HEK293 (cell line): ENCODE data around the gene PDCD7.
"Not testable (repeated sequence)": the region's sequence is repeated elsewhere in the genome, so short reads cannot be mapped to it uniquely, and the experiment has no call there.

ENCODE experiments used
- CTCF ChIA-PET: fragments of 350-600 bp; formaldehyde crosslinking; extraction: SDS; loops from one replicate; lab custom pipeline; 2021; ENCODE audit warnings: antibody characterized with exemption; lab: Yijun Ruan, JAX
- POLR2A ChIA-PET: fragments of 300-600 bp; formaldehyde crosslinking; extraction: SDS; loops from one replicate; lab custom pipeline; 2020; ENCODE audit warnings: antibody characterized with exemption, inconsistent platforms; lab: Yijun Ruan, JAX
- H3K27ac ChIP-seq: fragments of 200-500 bp; sonication (Bioruptor generic); 2 replicates; pipeline ENCODE4 v1.5.1; 2014; ENCODE audit warnings: low read depth, low read length, control low read depth, inconsistent platforms; ENCODE audit errors: extremely low read depth
- H3K36me3 ChIP-seq, 2 experiments: fragments of 200-500 bp in 1 of 2; sonication (Bioruptor generic) in 1 of 2; 1 replicate in 1 of 2; 2 replicates in 1 of 2; pipeline ENCODE4 v1.5.1; 2014 to 2017; ENCODE audit warnings: inconsistent platforms in 2 of 2, low read length in 2 of 2; ENCODE audit not compliant: control insufficient read depth in 2 of 2, insufficient read depth in 1 of 2
- H3K4me1 ChIP-seq: fragments of 200-500 bp; sonication (Bioruptor generic); 2 replicates; pipeline ENCODE4 v1.5.1; 2014; ENCODE audit warnings: mild to moderate bottlenecking, low read length, inconsistent platforms; ENCODE audit not compliant: control insufficient read depth, insufficient read depth
- H3K4me3 ChIP-seq: 2 replicates; pipeline ENCODE4 v1.5.1; 2011; ENCODE audit warnings: low read depth, mild to moderate bottlenecking, control low read depth, low read length, moderate library complexity
- H3K9me3 ChIP-seq: fragments of 200-500 bp; sonication (Bioruptor generic); 2 replicates; pipeline ENCODE4 v1.5.1; 2014; ENCODE audit warnings: low read depth, low read length, inconsistent platforms; ENCODE audit not compliant: control insufficient read depth, insufficient read depth
- GFI1B ChIP-seq: fragments of 450-650 bp; formaldehyde crosslinking; IDR thresholded peaks from 2 replicates; pipeline ENCODE4 v1.5.1; 2016; ENCODE audit warnings: missing biosample characterization, missing genetic modification characterization
- RBAK ChIP-seq: fragments of 450-650 bp; formaldehyde crosslinking; IDR thresholded peaks from 2 replicates; pipeline ENCODE4 v1.5.1; 2016; ENCODE audit warnings: missing biosample characterization, missing genetic modification characterization
- REPIN1 ChIP-seq: fragments of 450-650 bp; formaldehyde crosslinking; IDR thresholded peaks from 2 replicates; pipeline ENCODE4 v1.5.1; 2017; ENCODE audit warnings: missing biosample characterization, missing genetic modification characterization, low read depth
- SP2 ChIP-seq: fragments of 450-650 bp; formaldehyde crosslinking; IDR thresholded peaks from 2 replicates; pipeline ENCODE4 v1.5.1; 2016; ENCODE audit warnings: missing biosample characterization, missing genetic modification characterization
- YY1 ChIP-seq: fragments of 450-650 bp; formaldehyde crosslinking; IDR thresholded peaks from 2 replicates; pipeline ENCODE4 v1.5.1; 2018; ENCODE audit warnings: missing biosample characterization, missing genetic modification characterization
- ZIC2 ChIP-seq: fragments of 450-650 bp; formaldehyde crosslinking; IDR thresholded peaks from 2 replicates; pipeline ENCODE4 v1.5.1; 2016; ENCODE audit warnings: missing biosample characterization, missing genetic modification characterization
- ZNF112 ChIP-seq: fragments of 450-650 bp; formaldehyde crosslinking; IDR thresholded peaks from 2 replicates; pipeline ENCODE4 v1.5.0; 2017; ENCODE audit warnings: missing biosample characterization, missing genetic modification characterization
- ZNF132 ChIP-seq: fragments of 450-650 bp; formaldehyde crosslinking; IDR thresholded peaks from 2 replicates; pipeline ENCODE4 v1.5.1; 2017; ENCODE audit warnings: missing biosample characterization, missing genetic modification characterization, borderline replicate concordance
- ZNF140 ChIP-seq: fragments of 450-650 bp; formaldehyde crosslinking; IDR thresholded peaks from 2 replicates; pipeline ENCODE4 v1.5.1; 2016; ENCODE audit warnings: missing biosample characterization, missing genetic modification characterization
- ZNF174 ChIP-seq: fragments of 450-650 bp; formaldehyde crosslinking; IDR thresholded peaks from 2 replicates; pipeline ENCODE4 v1.5.0; 2017; ENCODE audit warnings: missing biosample characterization, mild to moderate bottlenecking, missing genetic modification characterization
- ZNF292 ChIP-seq: fragments of 450-650 bp; formaldehyde crosslinking; IDR thresholded peaks from 2 replicates; pipeline ENCODE4 v1.5.1; 2016; ENCODE audit warnings: low read depth, missing biosample characterization, missing genetic modification characterization, borderline replicate concordance
- ZNF341 ChIP-seq: fragments of 450-650 bp; formaldehyde crosslinking; IDR thresholded peaks from 2 replicates; pipeline ENCODE4; 2016; ENCODE audit warnings: low read depth, missing biosample characterization, missing genetic modification characterization
- ZNF510 ChIP-seq: fragments of 450-650 bp; formaldehyde crosslinking; IDR thresholded peaks from 2 replicates; pipeline ENCODE4 v1.5.1; 2018; ENCODE audit warnings: mild to moderate bottlenecking, missing genetic modification characterization, missing biosample characterization; ENCODE audit not compliant: insufficient replicate concordance
- ZNF558 ChIP-seq: fragments of 450-650 bp; formaldehyde crosslinking; IDR thresholded peaks from 2 replicates; pipeline ENCODE4 v1.5.1; 2016; ENCODE audit warnings: missing biosample characterization, missing genetic modification characterization
- ZNF596 ChIP-seq: fragments of 450-650 bp; IDR thresholded peaks from 2 replicates; pipeline ENCODE4 v1.5.0; 2018; ENCODE audit warnings: missing biosample characterization, mild to moderate bottlenecking, missing genetic modification characterization, moderate library complexity
- ZNF623 ChIP-seq: fragments of 450-650 bp; formaldehyde crosslinking; IDR thresholded peaks from 2 replicates; pipeline ENCODE4 v1.5.1; 2016; ENCODE audit warnings: missing biosample characterization, missing genetic modification characterization
- ZNF670 ChIP-seq: fragments of 450-650 bp; formaldehyde crosslinking; IDR thresholded peaks from 2 replicates; pipeline ENCODE4 v1.5.1; 2016; ENCODE audit warnings: missing biosample characterization, missing genetic modification characterization, low read depth
- TF ChIP-seq, protein P1 (sequence below): fragments of 450-650 bp; formaldehyde crosslinking; IDR thresholded peaks from 2 replicates; pipeline ENCODE4 v1.5.1; 2017; ENCODE audit warnings: missing biosample characterization, missing genetic modification characterization
- TF ChIP-seq, protein P2 (sequence below): fragments of 450-650 bp; formaldehyde crosslinking; IDR thresholded peaks from 2 replicates; pipeline ENCODE4 v1.5.1; 2016; ENCODE audit warnings: missing biosample characterization, missing genetic modification characterization
- TF ChIP-seq, protein P3 (sequence below): fragments of 450-650 bp; formaldehyde crosslinking; IDR thresholded peaks from 2 replicates; pipeline ENCODE4 v1.5.1; 2016; ENCODE audit warnings: missing biosample characterization, missing genetic modification characterization
- TF ChIP-seq, protein P4 (sequence below): fragments of 450-650 bp; formaldehyde crosslinking; optimal IDR thresholded peaks from 2 replicates; pipeline ENCODE3; 2016; ENCODE audit warnings: missing biosample characterization, mild to moderate bottlenecking, missing genetic modification characterization

PDCD7 gene

DNA sequence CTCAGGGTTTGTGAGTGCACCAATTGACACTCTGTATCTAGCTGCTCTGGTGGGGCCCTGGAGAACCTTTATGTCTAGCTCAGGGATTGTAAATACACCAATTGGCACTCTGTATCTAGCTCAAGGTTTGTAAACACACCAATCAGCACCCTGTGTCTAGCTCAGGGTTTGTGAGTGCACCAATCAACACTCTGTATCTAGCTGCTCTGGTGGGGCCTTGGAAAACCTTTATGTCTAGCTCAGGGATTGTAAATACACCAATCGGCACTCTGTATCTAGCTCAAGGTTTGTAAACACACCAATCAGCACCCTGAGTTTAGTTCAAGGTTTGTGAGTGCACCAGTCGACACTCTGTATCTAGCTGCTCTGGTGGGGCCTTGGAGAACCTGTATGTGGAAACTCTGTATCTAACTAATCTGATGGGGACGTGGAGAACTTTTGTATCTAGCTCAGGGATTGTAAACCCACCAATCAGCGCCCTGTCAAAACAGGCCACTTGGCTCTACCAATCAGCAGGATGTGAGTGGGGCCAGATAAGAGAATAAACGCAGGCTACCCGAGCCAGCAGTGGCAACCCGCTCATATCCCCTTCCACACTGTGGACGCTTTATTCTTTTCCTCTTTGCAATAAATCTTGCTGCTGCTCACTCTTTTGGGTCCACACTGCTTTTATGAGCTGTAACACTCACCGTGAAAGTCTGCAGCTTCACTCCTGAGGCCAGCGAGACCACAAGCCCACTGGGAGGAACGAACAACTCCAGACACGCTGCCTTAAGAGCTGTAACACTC is 57.8 kb downstream of the PDCD7 start:
- CTCF ChIA-PET, result interaction anchor here (0.8 to 1.4 kb wide), 3 partner anchors 21 to 26 kb away, joined by 3 to 5 read pairs (median 4); no protein-coding TSS in a partner anchor

DNA sequence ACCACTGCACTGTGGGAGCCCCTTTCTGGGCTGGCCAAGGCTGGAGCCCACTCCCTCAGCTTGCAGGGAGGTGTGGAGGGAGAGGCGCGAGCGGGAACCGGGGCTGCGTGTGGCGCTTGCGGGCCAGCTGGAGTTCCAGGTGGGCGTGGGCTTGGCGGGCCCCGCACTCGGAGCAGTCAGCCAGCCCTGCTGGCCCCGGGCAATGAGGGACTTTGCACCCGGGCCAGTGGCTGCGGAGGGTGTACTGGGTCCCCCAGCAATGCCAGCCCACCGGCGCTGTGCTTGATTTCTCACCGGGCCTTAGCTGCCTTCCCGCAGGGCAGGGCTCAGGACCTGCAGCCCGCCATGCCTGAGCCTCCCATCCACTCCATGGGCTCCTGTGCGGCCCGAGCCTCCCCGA is 58.7 kb downstream of the PDCD7 start:
- POLR2A ChIA-PET, H3K27ac ChIP-seq, H3K4me1 ChIP-seq, H3K9me3 ChIP-seq, H3K36me3 ChIP-seq, H3K4me3 ChIP-seq: not testable (repeated sequence)
- CTCF ChIA-PET, result interaction anchor here (1.2 kb wide), 1 partner anchor 27 kb away, joined by 4 read pairs; no protein-coding TSS in a partner anchor

More for the DNA sequence above, 57.8 kb downstream of the PDCD7 start:
- TF ChIP-seq SP2, result peak; percentile 10; the same call in 1 of the 2 replicates
- H3K9me3 ChIP-seq, H3K4me1 ChIP-seq, POLR2A ChIA-PET, H3K27ac ChIP-seq, H3K36me3 ChIP-seq, H3K4me3 ChIP-seq: not testable (repeated sequence)

DNA sequence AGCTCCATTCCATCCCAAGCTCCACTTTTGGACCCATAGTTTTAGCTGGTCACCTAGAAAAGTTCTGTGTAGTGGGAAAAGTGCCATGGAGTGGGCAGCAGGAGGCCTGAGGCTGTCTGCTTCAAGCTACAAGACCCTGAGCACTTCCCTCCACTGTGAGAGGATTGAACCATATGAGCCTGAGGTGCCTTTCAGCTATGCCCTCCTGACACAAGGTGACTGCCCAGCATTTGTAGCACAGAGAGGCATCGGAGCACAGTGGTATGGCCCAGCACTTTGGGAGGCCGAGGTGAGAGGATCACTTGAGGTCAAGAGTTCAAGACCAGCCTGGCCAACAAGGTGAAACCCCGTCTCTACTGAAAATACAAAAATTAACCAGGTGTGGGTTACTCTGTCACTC is 61.0 kb downstream of the PDCD7 start:
- ChIA-PET POLR2A (interaction anchor here (0.5 kb wide), 1 partner anchor 205 kb away, joined by 3 read pairs; no protein-coding TSS in a partner anchor), CTCF (no interaction called here)
- no peaks in the 10 kb centered on the region for H3K36me3 ChIP-seq
- TF ChIP-seq ZNF341 (tag by site-specific recombination) (no peak), YY1 (tag by site-specific recombination) (no peak), ZNF112 (tag by site-specific recombination) (no peak), REPIN1 (tag by site-specific recombination) (no peak), ZIC2 (tag by site-specific recombination) (no peak)
- TF ChIP-seq, protein P1, sequence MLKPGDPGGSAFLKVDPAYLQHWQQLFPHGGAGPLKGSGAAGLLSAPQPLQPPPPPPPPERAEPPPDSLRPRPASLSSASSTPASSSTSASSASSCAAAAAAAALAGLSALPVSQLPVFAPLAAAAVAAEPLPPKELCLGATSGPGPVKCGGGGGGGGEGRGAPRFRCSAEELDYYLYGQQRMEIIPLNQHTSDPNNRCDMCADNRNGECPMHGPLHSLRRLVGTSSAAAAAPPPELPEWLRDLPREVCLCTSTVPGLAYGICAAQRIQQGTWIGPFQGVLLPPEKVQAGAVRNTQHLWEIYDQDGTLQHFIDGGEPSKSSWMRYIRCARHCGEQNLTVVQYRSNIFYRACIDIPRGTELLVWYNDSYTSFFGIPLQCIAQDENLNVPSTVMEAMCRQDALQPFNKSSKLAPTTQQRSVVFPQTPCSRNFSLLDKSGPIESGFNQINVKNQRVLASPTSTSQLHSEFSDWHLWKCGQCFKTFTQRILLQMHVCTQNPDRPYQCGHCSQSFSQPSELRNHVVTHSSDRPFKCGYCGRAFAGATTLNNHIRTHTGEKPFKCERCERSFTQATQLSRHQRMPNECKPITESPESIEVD (tag by site-specific recombination), result no peak
- TF ChIP-seq, protein P2, sequence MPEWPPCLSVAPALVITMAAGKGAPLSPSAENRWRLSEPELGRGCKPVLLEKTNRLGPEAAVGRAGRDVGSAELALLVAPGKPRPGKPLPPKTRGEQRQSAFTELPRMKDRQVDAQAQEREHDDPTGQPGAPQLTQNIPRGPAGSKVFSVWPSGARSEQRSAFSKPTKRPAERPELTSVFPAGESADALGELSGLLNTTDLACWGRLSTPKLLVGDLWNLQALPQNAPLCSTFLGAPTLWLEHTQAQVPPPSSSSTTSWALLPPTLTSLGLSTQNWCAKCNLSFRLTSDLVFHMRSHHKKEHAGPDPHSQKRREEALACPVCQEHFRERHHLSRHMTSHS, result no peak
- H3K4me1 ChIP-seq, result no peaks in the 10 kb centered on the region
- no peak overlapping the region for H3K4me3 ChIP-seq
- H3K27ac ChIP-seq, result no peak overlapping the region
- no peaks in the 10 kb centered on the region for H3K9me3 ChIP-seq

DNA sequence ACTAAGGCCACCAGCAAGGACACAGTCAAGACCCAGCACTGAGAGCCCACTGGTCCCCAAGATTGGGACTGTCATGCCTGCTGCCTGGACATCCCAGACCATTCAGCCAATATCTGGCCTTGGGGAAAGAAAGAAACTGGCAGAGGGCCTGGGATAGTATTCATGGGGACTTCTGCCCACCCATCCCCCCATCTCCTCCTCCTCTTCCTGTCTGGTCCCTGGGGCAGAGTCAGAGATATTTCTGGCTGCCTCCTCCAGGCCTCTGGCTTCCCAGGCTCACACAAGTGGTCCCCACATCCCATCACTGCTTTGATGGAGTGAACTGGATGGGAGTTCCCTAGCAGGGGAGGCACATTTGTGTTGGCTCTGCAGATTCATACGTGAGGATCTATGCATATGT is 61.6 kb downstream of the PDCD7 start:
- Histone ChIP-seq H3K27ac (no peak overlapping the region), H3K9me3 (no peaks in the 10 kb centered on the region), H3K36me3 (no peaks in the 10 kb centered on the region), H3K4me3 (no peak overlapping the region), H3K4me1 (no peaks in the 10 kb centered on the region)
- POLR2A ChIA-PET, result no interaction called here
- CTCF ChIA-PET, result interaction anchor here (0.6 kb wide), 1 partner anchor 1091 kb away, joined by 3 read pairs; no protein-coding TSS in a partner anchor
- no peak for TF ChIP-seq ZNF132
- no peak for TF ChIP-seq ZNF510 (tag by site-specific recombination)
- no peak for TF ChIP-seq ZNF596
- no peak for TF ChIP-seq RBAK (tag by site-specific recombination)
- TF ChIP-seq, protein P3, sequence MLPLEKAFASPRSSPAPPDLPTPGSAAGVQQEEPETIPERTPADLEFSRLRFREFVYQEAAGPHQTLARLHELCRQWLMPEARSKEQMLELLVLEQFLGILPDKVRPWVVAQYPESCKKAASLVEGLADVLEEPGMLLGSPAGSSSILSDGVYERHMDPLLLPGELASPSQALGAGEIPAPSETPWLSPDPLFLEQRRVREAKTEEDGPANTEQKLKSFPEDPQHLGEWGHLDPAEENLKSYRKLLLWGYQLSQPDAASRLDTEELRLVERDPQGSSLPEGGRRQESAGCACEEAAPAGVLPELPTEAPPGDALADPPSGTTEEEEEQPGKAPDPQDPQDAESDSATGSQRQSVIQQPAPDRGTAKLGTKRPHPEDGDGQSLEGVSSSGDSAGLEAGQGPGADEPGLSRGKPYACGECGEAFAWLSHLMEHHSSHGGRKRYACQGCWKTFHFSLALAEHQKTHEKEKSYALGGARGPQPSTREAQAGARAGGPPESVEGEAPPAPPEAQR (tag by site-specific recombination), result no peak
- no peak for TF ChIP-seq ZNF292 (tag by site-specific recombination)
- TF ChIP-seq GFI1B (tag by site-specific recombination), result no peak
- no peak for TF ChIP-seq ZNF140
- TF ChIP-seq ZNF623 (tag by site-specific recombination), result no peak
- TF ChIP-seq ZNF558 (tag by site-specific recombination), result no peak
- TF ChIP-seq, protein P4, sequence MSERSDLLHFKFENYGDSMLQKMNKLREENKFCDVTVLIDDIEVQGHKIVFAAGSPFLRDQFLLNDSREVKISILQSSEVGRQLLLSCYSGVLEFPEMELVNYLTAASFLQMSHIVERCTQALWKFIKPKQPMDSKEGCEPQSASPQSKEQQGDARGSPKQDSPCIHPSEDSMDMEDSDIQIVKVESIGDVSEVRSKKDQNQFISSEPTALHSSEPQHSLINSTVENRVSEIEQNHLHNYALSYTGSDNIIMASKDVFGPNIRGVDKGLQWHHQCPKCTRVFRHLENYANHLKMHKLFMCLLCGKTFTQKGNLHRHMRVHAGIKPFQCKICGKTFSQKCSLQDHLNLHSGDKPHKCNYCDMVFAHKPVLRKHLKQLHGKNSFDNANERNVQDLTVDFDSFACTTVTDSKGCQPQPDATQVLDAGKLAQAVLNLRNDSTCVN, result no peak
- TF ChIP-seq ZNF174 (tag by site-specific recombination), result no peak
- TF ChIP-seq ZNF670 (tag by site-specific recombination), result no peak
